Liver (tissue), 9 donors: Measurements from ENCODE around the gene NEK1. TPM values are rescaled to one million over a fixed set of nuclear protein-coding genes. Genes with fewer than 3 reads are reported as not detected.
"Not testable (repeated sequence)": the region's sequence is repeated elsewhere in the genome, so short reads cannot be mapped to it uniquely, and the experiment has no call there.

Experiments used
- DNase-seq: peaks from one replicate; pipeline ENCODE4 v3.0.0-alpha.2; 2017; ENCODE audit warnings: low spot score
- H3K27ac ChIP-seq, 2 donors: one replicate each; pipeline ENCODE4 v1.7.0; 2013; ENCODE audit warnings: inconsistent platforms in 2 of 2, low read length in 2 of 2, control low read depth in 1 of 2, low read depth in 1 of 2, mild to moderate bottlenecking in 1 of 2
- H3K27me3 ChIP-seq, 4 donors: one replicate each; pipeline versions ENCODE4 v1.6.1 to v1.7.0; 2013; ENCODE audit warnings: low read length in 3 of 4, inconsistent platforms in 1 of 4, mild to moderate bottlenecking in 1 of 4, moderate library complexity in 1 of 4; ENCODE audit not compliant: control insufficient read depth in 4 of 4, insufficient read depth in 4 of 4
- H3K36me3 ChIP-seq, 4 donors: one replicate each; pipeline versions ENCODE4 v1.6.1 to v1.7.0; 2013; ENCODE audit warnings: low read length in 3 of 4, mild to moderate bottlenecking in 3 of 4, low read depth in 1 of 4, moderate library complexity in 1 of 4; ENCODE audit not compliant: control insufficient read depth in 4 of 4, insufficient read depth in 3 of 4
- H3K4me1 ChIP-seq, 4 donors: one replicate each; pipeline versions ENCODE4 v1.6.1 to v1.7.0; 2013; ENCODE audit warnings: low read length in 3 of 4, mild to moderate bottlenecking in 3 of 4, moderate library complexity in 1 of 4; ENCODE audit not compliant: control insufficient read depth in 4 of 4, insufficient read depth in 4 of 4
- H3K4me3 ChIP-seq, 3 donors: one replicate each; pipeline versions ENCODE4 v1.6.1 to v1.7.0; 2013; ENCODE audit warnings: low read length in 3 of 3, control low read depth in 1 of 3, low read depth in 1 of 3, mild to moderate bottlenecking in 1 of 3
- H3K9ac ChIP-seq, 2 donors: one replicate each; pipeline ENCODE4 v1.7.0; 2013; ENCODE audit warnings: low read length in 2 of 2, mild to moderate bottlenecking in 2 of 2, moderate library complexity in 2 of 2, control low read depth in 1 of 2, low read depth in 1 of 2
- H3K9me3 ChIP-seq, 4 donors: one replicate each; pipeline versions ENCODE4 v1.6.1 to v1.7.0; 2013; ENCODE audit warnings: low read length in 3 of 4; ENCODE audit not compliant: control insufficient read depth in 4 of 4
- CTCF ChIP-seq: fragments of 150-350 bp; IDR thresholded peaks from 2 replicates; pipeline ENCODE4 v1.5.1; 2017; ENCODE audit warnings: improper control_type of control experiment, low read depth, low read length; ENCODE audit not compliant: missing input control
- FOXA1 ChIP-seq: IDR thresholded peaks from 2 replicates; pipeline ENCODE4 v1.6.1; 2016; ENCODE audit warnings: antibody characterized with exemption
- FOXA2 ChIP-seq: IDR thresholded peaks from 2 replicates; pipeline ENCODE4 v1.6.1; 2016; ENCODE audit warnings: antibody characterized with exemption
- GABPA ChIP-seq, 2 donors: IDR thresholded peaks in 1 of 2; conservative IDR thresholded peaks in 1 of 2; 2 replicates each; pipeline ENCODE4 v1.6.1; 2016; ENCODE audit warnings: antibody characterized with exemption in 2 of 2, mild to moderate bottlenecking in 1 of 2, moderate library complexity in 1 of 2
- HNF4A ChIP-seq, 2 donors: conservative IDR thresholded peaks; 2 replicates each; pipeline ENCODE4 v1.6.1; 2016; ENCODE audit warnings: antibody characterized with exemption in 2 of 2, mild to moderate bottlenecking in 2 of 2
- NR2F2 ChIP-seq: IDR thresholded peaks from 2 replicates; pipeline ENCODE4 v1.6.1; 2016; ENCODE audit warnings: antibody characterized with exemption
- RXRA ChIP-seq, 2 donors: IDR thresholded peaks; 2 replicates each; pipeline ENCODE4 v1.6.1; 2017 to 2018; ENCODE audit warnings: antibody characterized with exemption in 2 of 2, mild to moderate bottlenecking in 1 of 2
- SP1 ChIP-seq: IDR thresholded peaks from 2 replicates; pipeline ENCODE4 v1.6.1; 2018; ENCODE audit warnings: antibody characterized with exemption, mild to moderate bottlenecking
- TAF1 ChIP-seq: conservative IDR thresholded peaks from 2 replicates; pipeline ENCODE4 v1.6.1; 2016; ENCODE audit warnings: antibody characterized with exemption, mild to moderate bottlenecking
- YY1 ChIP-seq: IDR thresholded peaks from 2 replicates; pipeline ENCODE4 v1.6.1; 2016; ENCODE audit warnings: antibody characterized with exemption, mild to moderate bottlenecking
- WGBS: extraction: QIAGEN DNeasy Blood & Tissue Kit; methylation state at CpG from one replicate; pipeline ENCODE4 v1.1.7; 2013; 5-methylcytosine and 5-hydroxymethylcytosine counted together
- polyA plus RNA-seq, 2 donors: library from polyadenylated mRNA; stranded (reverse) in 1 of 2; unstranded in 1 of 2; fragments of 200-250 nt in 1 of 2; fragments of >200 nt in 1 of 2; fragmentation: Nextera tagmentation in 1 of 2; extraction: Ambion mirVana in 1 of 2; gene quantifications; one replicate each; pipeline versions ENCODE4 v1.2.1 to v1.2.3, GENCODE V29; 2013 to 2015
- total RNA-seq, 2 donors: library from RNA; depleted of rRNA; stranded (reverse); fragments of >200 nt; gene quantifications; one replicate each; pipeline ENCODE4 v1.2.3, GENCODE V29; 2014
- TF ChIP-seq, protein P1 (sequence below): IDR thresholded peaks from 2 replicates; pipeline ENCODE4 v1.6.1; 2016; ENCODE audit warnings: antibody characterized with exemption
- TF ChIP-seq, protein P2 (sequence below): IDR thresholded peaks from 2 replicates; pipeline ENCODE4 v1.6.1; 2016; ENCODE audit warnings: antibody characterized with exemption, mild to moderate bottlenecking
- TF ChIP-seq, protein P3 (sequence below): IDR thresholded peaks from 2 replicates; pipeline ENCODE4 v1.6.1; 2016; ENCODE audit warnings: antibody characterized with exemption
- donor health status: healthy.
- donor health status: healthy.
- donor health status: healthy.
- donor health status: healthy.
- donor health status: healthy.

NEK1 gene
- total and polyA plus RNA-seq, 4 donors: 1.8 to 10.2 (median 5.3) TPM

GRCh38 chr4:169458575-169458974, 153.8 kb downstream of the NEK1 start:
- no peak for DNase-seq
- no peak overlapping the region for H3K27ac ChIP-seq
- H3K4me3 ChIP-seq: no peak overlapping the region
- no peaks in the 10 kb centered on the region for H3K4me1 ChIP-seq
- peaks cover 0 to 2% (median 0%) of the 10 kb centered on the region in 4 donors for H3K36me3 ChIP-seq
- H3K9ac ChIP-seq: no peak overlapping the region
- H3K27me3 ChIP-seq: no peaks in the 10 kb centered on the region
- H3K9me3 ChIP-seq: no peaks in the 10 kb centered on the region
- no peak for TF ChIP-seq SP1
- TF ChIP-seq YY1: no peak
- TF ChIP-seq CTCF: no peak
- TF ChIP-seq TAF1: no peak
- TF ChIP-seq GABPA (IDR thresholded peaks at IDR 0.05 in 1 of 2, conservative IDR thresholded peaks at IDR 0.05 in 1 of 2): no peak
- no peak for TF ChIP-seq HNF4A (conservative IDR thresholded peaks at IDR 0.05)
- TF ChIP-seq FOXA2: no peak

DNA sequence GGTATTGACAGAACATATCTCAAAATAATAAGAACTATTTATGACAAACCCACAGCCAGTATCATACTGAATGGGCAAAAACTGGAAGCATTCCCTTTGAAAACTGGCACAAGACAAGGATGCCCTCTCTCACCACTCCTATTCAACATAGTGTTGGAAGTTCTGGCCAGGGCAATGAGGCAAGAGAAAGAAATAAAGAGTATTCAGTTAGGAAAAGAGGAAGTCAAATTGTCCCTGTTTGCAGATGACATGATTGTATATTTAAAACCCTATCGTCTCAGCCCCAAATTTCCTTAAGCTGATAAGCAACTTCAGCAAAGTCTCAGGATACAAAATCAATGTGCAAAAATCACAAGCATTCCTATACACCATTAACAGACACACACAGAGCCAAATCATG, 159.7 kb downstream of the NEK1 start:
- H3K36me3 ChIP-seq, H3K27me3 ChIP-seq, H3K27ac ChIP-seq, H3K9me3 ChIP-seq, H3K4me1 ChIP-seq, H3K9ac ChIP-seq, DNase-seq, H3K4me3 ChIP-seq: not testable (repeated sequence)
- WGBS: 89% methylated on average over 1 of the region's 1 CpG

- H3K9ac ChIP-seq, DNase-seq, H3K27ac ChIP-seq, H3K4me3 ChIP-seq, H3K4me1 ChIP-seq, H3K9me3 ChIP-seq, H3K27me3 ChIP-seq, H3K36me3 ChIP-seq: not testable (repeated sequence)
- 89% methylated on average over 10 of the region's 10 CpGs for WGBS
These were observed 163.4 kb downstream of the NEK1 start for GRCh38 chr4:169448935-169449334.

DNA sequence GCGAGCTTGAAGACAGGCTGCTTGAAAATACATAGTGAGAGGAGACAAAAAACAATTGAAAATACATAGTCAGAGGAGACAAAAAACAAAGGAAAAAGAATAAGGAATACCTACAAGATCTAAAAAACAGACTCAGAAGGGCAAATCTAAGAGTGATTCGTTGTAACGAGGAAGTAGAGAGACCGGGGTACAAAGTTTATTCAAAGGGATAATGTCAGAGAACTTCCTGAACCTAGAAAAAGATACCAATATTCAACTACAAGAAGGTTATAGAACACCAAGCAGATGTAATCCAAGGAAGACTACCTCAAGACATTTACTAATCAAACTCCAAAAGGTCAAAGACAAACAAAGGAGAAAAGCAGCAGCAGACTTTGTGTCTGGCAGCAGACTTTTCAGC, 165.6 kb downstream of the NEK1 start:
- DNase-seq: no peak
- Histone ChIP-seq H3K27me3 (no peaks in the 10 kb centered on the region), H3K9me3 (peaks cover 0 to 5% (median 3%) of the 10 kb centered on the region in 4 donors), H3K4me3 (no peak overlapping the region), H3K36me3 (peaks cover 0 to 8% (median 0%) of the 10 kb centered on the region in 4 donors), H3K4me1 (no peaks in the 10 kb centered on the region), H3K9ac (no peak overlapping the region), H3K27ac (no peak overlapping the region)
- 87% methylated on average over 4 of the region's 4 CpGs for WGBS
- TF ChIP-seq SP1 (no peak), HNF4A (conservative IDR thresholded peaks at IDR 0.05) (no peak), CTCF (no peak), TAF1 (no peak), GABPA (IDR thresholded peaks at IDR 0.05 in 1 of 2, conservative IDR thresholded peaks at IDR 0.05 in 1 of 2) (no peak), RXRA (IDR thresholded peaks at IDR 0.05) (no peak), NR2F2 (no peak), FOXA1 (no peak), YY1 (no peak), FOXA2 (no peak)
- TF ChIP-seq, protein P1, sequence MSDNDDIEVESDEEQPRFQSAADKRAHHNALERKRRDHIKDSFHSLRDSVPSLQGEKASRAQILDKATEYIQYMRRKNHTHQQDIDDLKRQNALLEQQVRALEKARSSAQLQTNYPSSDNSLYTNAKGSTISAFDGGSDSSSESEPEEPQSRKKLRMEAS: no peak
- TF ChIP-seq, protein P2, sequence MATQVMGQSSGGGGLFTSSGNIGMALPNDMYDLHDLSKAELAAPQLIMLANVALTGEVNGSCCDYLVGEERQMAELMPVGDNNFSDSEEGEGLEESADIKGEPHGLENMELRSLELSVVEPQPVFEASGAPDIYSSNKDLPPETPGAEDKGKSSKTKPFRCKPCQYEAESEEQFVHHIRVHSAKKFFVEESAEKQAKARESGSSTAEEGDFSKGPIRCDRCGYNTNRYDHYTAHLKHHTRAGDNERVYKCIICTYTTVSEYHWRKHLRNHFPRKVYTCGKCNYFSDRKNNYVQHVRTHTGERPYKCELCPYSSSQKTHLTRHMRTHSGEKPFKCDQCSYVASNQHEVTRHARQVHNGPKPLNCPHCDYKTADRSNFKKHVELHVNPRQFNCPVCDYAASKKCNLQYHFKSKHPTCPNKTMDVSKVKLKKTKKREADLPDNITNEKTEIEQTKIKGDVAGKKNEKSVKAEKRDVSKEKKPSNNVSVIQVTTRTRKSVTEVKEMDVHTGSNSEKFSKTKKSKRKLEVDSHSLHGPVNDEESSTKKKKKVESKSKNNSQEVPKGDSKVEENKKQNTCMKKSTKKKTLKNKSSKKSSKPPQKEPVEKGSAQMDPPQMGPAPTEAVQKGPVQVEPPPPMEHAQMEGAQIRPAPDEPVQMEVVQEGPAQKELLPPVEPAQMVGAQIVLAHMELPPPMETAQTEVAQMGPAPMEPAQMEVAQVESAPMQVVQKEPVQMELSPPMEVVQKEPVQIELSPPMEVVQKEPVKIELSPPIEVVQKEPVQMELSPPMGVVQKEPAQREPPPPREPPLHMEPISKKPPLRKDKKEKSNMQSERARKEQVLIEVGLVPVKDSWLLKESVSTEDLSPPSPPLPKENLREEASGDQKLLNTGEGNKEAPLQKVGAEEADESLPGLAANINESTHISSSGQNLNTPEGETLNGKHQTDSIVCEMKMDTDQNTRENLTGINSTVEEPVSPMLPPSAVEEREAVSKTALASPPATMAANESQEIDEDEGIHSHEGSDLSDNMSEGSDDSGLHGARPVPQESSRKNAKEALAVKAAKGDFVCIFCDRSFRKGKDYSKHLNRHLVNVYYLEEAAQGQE: no peak
- TF ChIP-seq, protein P3, sequence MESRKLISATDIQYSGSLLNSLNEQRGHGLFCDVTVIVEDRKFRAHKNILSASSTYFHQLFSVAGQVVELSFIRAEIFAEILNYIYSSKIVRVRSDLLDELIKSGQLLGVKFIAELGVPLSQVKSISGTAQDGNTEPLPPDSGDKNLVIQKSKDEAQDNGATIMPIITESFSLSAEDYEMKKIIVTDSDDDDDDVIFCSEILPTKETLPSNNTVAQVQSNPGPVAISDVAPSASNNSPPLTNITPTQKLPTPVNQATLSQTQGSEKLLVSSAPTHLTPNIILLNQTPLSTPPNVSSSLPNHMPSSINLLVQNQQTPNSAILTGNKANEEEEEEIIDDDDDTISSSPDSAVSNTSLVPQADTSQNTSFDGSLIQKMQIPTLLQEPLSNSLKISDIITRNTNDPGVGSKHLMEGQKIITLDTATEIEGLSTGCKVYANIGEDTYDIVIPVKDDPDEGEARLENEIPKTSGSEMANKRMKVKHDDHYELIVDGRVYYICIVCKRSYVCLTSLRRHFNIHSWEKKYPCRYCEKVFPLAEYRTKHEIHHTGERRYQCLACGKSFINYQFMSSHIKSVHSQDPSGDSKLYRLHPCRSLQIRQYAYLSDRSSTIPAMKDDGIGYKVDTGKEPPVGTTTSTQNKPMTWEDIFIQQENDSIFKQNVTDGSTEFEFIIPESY: no peak
